Measurements from ENCODE around the gene POTEF. TPM values are rescaled to one million over a fixed set of nuclear protein-coding genes. Genes with fewer than 3 reads are reported as not detected.
"Not testable (repeated sequence)": the region's sequence is repeated elsewhere in the genome, so short reads cannot be mapped to it uniquely, and the experiment has no call there.

The POTEF gene
- total and polyA plus RNA-seq, 4 donors = not detected

GRCh38 chr2:130166611-130167010, 37.6 kb upstream of the POTEF start:
- DNase-seq (ENCODE audit: low spot score); H3K27me3 ChIP-seq (ENCODE audit: control insufficient read depth in 4 of 4, insufficient read depth in 4 of 4, low read length in 3 of 4); H3K27ac ChIP-seq (ENCODE audit: low read depth in 1 of 2, low read length in 2 of 2); H3K9ac ChIP-seq (ENCODE audit: low read depth in 1 of 2, low read length in 2 of 2); H3K9me3 ChIP-seq (ENCODE audit: control insufficient read depth in 4 of 4, low read length in 3 of 4); H3K4me1 ChIP-seq (ENCODE audit: control insufficient read depth in 4 of 4, insufficient read depth in 4 of 4, low read length in 3 of 4); H3K4me3 ChIP-seq (ENCODE audit: low read depth in 1 of 3, low read length in 3 of 3): not testable (repeated sequence)
- 84% methylated on average over 3 of the region's 3 CpGs for WGBS
- H3K36me3 ChIP-seq (ENCODE audit: control insufficient read depth in 4 of 4, insufficient read depth in 3 of 4, low read depth in 1 of 4, low read length in 3 of 4) = peaks cover 10 to 41% (median 27%) of the 10 kb centered on the region in 4 donors

DNA sequence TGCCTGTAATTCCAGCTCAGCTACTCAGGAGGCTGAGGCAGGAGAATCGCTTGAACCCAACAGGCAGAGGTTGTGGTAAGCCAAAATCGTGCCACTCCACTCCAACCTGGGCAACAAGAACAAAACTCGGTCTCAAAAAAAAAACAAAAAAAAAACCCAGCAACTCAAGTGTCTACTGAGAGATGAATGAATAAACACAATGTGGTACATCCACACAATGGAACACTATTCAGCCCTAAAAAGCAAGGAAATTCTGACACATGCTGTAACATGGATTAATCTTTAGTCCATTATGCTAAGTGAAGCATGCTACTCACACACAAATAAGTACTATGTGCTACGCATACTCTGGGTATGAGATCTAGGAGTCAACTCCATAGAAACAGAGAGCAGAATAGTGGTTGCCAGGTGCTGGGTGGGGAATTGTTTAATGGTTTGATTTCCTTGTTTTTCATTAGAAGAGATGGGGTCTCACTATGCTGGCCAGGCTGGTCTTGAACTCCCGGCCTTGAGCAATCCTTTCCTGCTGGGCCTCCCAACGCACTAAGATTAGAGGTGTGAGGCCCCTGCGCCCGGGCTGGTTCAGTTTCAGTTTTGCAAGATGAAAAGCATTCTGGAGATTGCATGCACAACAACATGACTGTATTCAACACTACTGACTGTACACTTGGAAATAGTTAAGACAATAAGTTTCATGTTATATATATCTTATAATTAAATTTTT, 36.4 kb upstream of the POTEF start:
- no peaks in the 10 kb centered on the region for H3K4me1 ChIP-seq (ENCODE audit: control insufficient read depth in 4 of 4, insufficient read depth in 4 of 4, low read length in 3 of 4)
- no peaks in the 10 kb centered on the region for H3K27me3 ChIP-seq (ENCODE audit: control insufficient read depth in 4 of 4, insufficient read depth in 4 of 4, low read length in 3 of 4)
- H3K36me3 ChIP-seq (ENCODE audit: control insufficient read depth in 4 of 4, insufficient read depth in 3 of 4, low read depth in 1 of 4, low read length in 3 of 4) = peaks cover 12 to 37% (median 25%) of the 10 kb centered on the region in 4 donors
- H3K9ac ChIP-seq (ENCODE audit: low read depth in 1 of 2, low read length in 2 of 2) = no peak overlapping the region
- H3K9me3 ChIP-seq (ENCODE audit: control insufficient read depth in 4 of 4, low read length in 3 of 4) = no peaks in the 10 kb centered on the region
- H3K27ac ChIP-seq (ENCODE audit: low read depth in 1 of 2, low read length in 2 of 2) = no peak overlapping the region
- TF ChIP-seq ATF3 (IDR thresholded peaks at IDR 0.05) (no peak), TAF1 (conservative IDR thresholded peaks at IDR 0.05) (no peak), FOXA2 (IDR thresholded peaks at IDR 0.05) (no peak), GABPA (IDR thresholded peaks at IDR 0.05 in 1 of 2, conservative IDR thresholded peaks at IDR 0.05 in 1 of 2) (no peak), HNF4G (IDR thresholded peaks at IDR 0.05) (no peak), RAD21 (IDR thresholded peaks at IDR 0.05) (no peak), HNF4A (conservative IDR thresholded peaks at IDR 0.05) (no peak), CTCF (IDR thresholded peaks at IDR 0.05; ENCODE audit: low read depth, low read length, missing input control) (no peak), JUND (IDR thresholded peaks at IDR 0.05) (no peak), SP1 (IDR thresholded peaks at IDR 0.05) (no peak), FOXA1 (IDR thresholded peaks at IDR 0.05) (no peak), REST (IDR thresholded peaks at IDR 0.05) (no peak), YY1 (IDR thresholded peaks at IDR 0.05) (no peak), RXRA (IDR thresholded peaks at IDR 0.05) (no peak), NR2F2 (IDR thresholded peaks at IDR 0.05) (no peak), EGR1 (IDR thresholded peaks at IDR 0.05; ENCODE audit: low read depth in 2 of 2) (no peak)
- TF ChIP-seq, protein P1, sequence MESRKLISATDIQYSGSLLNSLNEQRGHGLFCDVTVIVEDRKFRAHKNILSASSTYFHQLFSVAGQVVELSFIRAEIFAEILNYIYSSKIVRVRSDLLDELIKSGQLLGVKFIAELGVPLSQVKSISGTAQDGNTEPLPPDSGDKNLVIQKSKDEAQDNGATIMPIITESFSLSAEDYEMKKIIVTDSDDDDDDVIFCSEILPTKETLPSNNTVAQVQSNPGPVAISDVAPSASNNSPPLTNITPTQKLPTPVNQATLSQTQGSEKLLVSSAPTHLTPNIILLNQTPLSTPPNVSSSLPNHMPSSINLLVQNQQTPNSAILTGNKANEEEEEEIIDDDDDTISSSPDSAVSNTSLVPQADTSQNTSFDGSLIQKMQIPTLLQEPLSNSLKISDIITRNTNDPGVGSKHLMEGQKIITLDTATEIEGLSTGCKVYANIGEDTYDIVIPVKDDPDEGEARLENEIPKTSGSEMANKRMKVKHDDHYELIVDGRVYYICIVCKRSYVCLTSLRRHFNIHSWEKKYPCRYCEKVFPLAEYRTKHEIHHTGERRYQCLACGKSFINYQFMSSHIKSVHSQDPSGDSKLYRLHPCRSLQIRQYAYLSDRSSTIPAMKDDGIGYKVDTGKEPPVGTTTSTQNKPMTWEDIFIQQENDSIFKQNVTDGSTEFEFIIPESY (IDR thresholded peaks at IDR 0.05) = no peak
- TF ChIP-seq, protein P2, sequence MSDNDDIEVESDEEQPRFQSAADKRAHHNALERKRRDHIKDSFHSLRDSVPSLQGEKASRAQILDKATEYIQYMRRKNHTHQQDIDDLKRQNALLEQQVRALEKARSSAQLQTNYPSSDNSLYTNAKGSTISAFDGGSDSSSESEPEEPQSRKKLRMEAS (IDR thresholded peaks at IDR 0.05) = no peak
- H3K4me3 ChIP-seq (ENCODE audit: low read depth in 1 of 3, low read length in 3 of 3) = no peak overlapping the region
- WGBS = 96% methylated on average over 8 of the region's 8 CpGs
- DNase-seq (ENCODE audit: low spot score) = no peak

Measured in liver (tissue), 9 donors.